ENCODE results near the gene CFAP43.

The CFAP43 gene

DNA sequence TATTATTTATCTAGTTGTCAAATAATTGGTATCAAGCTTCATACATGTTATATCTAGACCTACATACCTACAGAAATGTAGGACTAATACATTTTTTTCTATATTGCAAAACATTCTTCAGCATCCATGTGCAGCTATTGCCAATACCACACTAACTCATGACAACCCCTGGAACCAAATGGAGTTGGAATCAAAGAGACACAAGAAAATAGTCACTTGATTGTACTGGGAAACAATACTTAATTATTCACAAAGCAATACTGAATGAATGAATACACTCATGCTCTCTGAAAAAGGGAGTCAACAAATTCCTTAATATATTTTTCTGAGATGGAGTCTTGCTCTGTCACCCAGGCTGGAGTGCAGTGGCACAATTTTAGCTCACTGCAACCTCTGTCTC, 10.4 kb upstream of the CFAP43 start:
- TF ChIP-seq CTCF (conservative IDR thresholded peaks at IDR 0.05; ENCODE audit: low read depth, low read length) = no peak

GRCh38 chr10:104240078-104240477, 7.9 kb upstream of the CFAP43 start:
- no peak for TF ChIP-seq CTCF (conservative IDR thresholded peaks at IDR 0.05; ENCODE audit: low read depth, low read length)
- no peak for DNase-seq (ENCODE audit: low read depth)
- no peak overlapping the region for H3K4me3 ChIP-seq (ENCODE audit: low read depth, low read length)

More for the DNA sequence above, 10.4 kb upstream of the CFAP43 start:
- no peak overlapping the region for H3K4me3 ChIP-seq (ENCODE audit: low read depth, low read length)
- DNase-seq (ENCODE audit: low read depth) = no peak

- DNase-seq (ENCODE audit: low read depth) = no peak
- H3K4me3 ChIP-seq (ENCODE audit: low read depth, low read length) = no peak overlapping the region
- TF ChIP-seq CTCF (conservative IDR thresholded peaks at IDR 0.05; ENCODE audit: low read depth, low read length) = no peak
Observed at GRCh38 chr10:104235801-104236200, 3.6 kb upstream of the CFAP43 start.

DNA sequence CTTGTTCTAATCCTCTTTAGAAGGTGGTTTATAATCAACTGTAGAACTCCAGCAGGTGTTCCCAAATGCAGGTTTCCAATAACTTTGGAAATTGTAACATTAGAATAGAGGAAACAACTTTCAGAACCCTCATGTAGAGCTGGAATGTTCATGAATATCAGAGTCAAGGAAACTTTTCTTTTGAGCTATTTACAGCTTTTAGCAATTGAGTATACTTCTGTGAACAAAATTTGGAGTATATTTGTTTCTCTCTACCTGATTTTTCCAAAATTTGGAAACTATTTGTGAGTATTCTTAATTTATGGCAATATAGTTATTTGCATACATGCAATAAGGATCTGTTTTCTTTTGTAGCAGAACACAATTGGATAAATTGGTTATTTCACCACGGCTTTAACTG, 2.8 kb upstream of the CFAP43 start:
- DNase-seq (ENCODE audit: low read depth) = no peak
- no peak overlapping the region for H3K4me3 ChIP-seq (ENCODE audit: low read depth, low read length)
- TF ChIP-seq CTCF (conservative IDR thresholded peaks at IDR 0.05; ENCODE audit: low read depth, low read length) = no peak

- DNase-seq (ENCODE audit: low read depth) = no peak
- H3K4me3 ChIP-seq (ENCODE audit: low read depth, low read length) = no peak overlapping the region
- TF ChIP-seq CTCF (conservative IDR thresholded peaks at IDR 0.05; ENCODE audit: low read depth, low read length) = no peak
Observed at GRCh38 chr10:104233817-104234216, 1.7 kb upstream of the CFAP43 start.

- DNase-seq (ENCODE audit: low read depth) = no peak
- peak overlapping the region; percentile 93 for H3K4me3 ChIP-seq (ENCODE audit: low read depth, low read length)
- TF ChIP-seq CTCF (conservative IDR thresholded peaks at IDR 0.05; ENCODE audit: low read depth, low read length) = no peak
Observed at GRCh38 chr10:104232613-104233102, 494 bp upstream of the CFAP43 start.

DNA sequence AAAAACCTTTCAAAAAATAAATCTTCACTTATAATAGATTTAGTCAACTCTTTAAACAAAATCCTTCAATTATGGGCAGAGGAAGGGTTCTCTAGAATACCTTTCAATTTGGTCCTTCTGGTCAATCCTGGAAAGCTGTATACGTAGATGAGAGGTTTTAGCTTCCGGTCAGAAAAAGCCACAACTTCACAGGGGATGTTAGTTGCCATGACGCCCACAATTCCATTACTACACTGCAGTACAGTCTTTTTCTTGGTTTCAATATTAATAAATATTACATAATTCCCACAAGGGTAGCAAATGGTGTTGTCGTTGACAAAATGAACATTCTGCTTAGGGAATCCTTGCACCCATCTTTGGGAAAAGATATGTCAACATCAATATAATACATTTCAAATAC, 1.7 kb downstream of the CFAP43 start:
- DNase-seq (ENCODE audit: low read depth) = peak; percentile 10
- H3K4me3 ChIP-seq (ENCODE audit: low read depth, low read length) = no peak overlapping the region
- TF ChIP-seq CTCF (conservative IDR thresholded peaks at IDR 0.05; ENCODE audit: low read depth, low read length) = no peak
